NCI-H526 treated with DMSO at 0.1 percent for 48 hours (cell line): ENCODE results near the gene MRTO4.
"Not testable (repeated sequence)": the region's sequence is repeated elsewhere in the genome, so short reads cannot be mapped to it uniquely, and the experiment has no call there.

Experiments used
- DNase-seq: peaks from one replicate; lab custom pipeline; 2025; lab: John Stamatoyannopoulos, UW

MRTO4 gene

GRCh38 chr1:19222979-19223824, 28.4 kb upstream of the MRTO4 start:
- no peak for DNase-seq

- no peak for DNase-seq
These were observed 22.4 kb upstream of the MRTO4 start for GRCh38 chr1:19229229-19229628.

- DNase-seq, result no peak
These were observed 21.7 kb upstream of the MRTO4 start for GRCh38 chr1:19229828-19230325.

- DNase-seq, result not testable (repeated sequence)
These were observed 19.7 kb upstream of the MRTO4 start for GRCh38 chr1:19231736-19232523.

- DNase-seq, result no peak
These were observed 19.1 kb upstream of the MRTO4 start for GRCh38 chr1:19232524-19232846.

- DNase-seq, result no peak
These were observed 17.4 kb upstream of the MRTO4 start for GRCh38 chr1:19234224-19234623.

- no peak for DNase-seq
These were observed 11.7 kb upstream of the MRTO4 start for GRCh38 chr1:19239876-19240275.

GRCh38 chr1:19240673-19241538, 10.7 kb upstream of the MRTO4 start:
- DNase-seq, result no peak

GRCh38 chr1:19250629-19251304, 838 bp upstream of the MRTO4 start:
- no peak for DNase-seq

- no peak for DNase-seq
These were observed 2.8 kb downstream of the MRTO4 start for GRCh38 chr1:19254416-19254815.

- DNase-seq, result no peak
These were observed 3.7 kb downstream of the MRTO4 start for GRCh38 chr1:19255288-19255687.

- not testable (repeated sequence) for DNase-seq
These were observed 4.7 kb downstream of the MRTO4 start for GRCh38 chr1:19256301-19256700.

- no peak for DNase-seq
These were observed 5.7 kb downstream of the MRTO4 start for GRCh38 chr1:19257178-19257914.

- no peak for DNase-seq
These were observed 6.7 kb downstream of the MRTO4 start for GRCh38 chr1:19258353-19258752.

- DNase-seq, result no peak
These were observed 8.9 kb downstream of the MRTO4 start for GRCh38 chr1:19260211-19261138.

GRCh38 chr1:19262047-19262446, 10.4 kb downstream of the MRTO4 start:
- no peak for DNase-seq

- DNase-seq, result no peak
These were observed 11.1 kb downstream of the MRTO4 start for GRCh38 chr1:19262744-19263143.

- DNase-seq, result no peak
These were observed 16.8 kb downstream of the MRTO4 start for GRCh38 chr1:19268445-19268844.

GRCh38 chr1:19269427-19270342, 18.1 kb downstream of the MRTO4 start:
- DNase-seq, result not testable (repeated sequence)
